Heart left ventricle (tissue), 16 donors: Measurements from ENCODE around the gene SHROOM1. TPM values are rescaled to one million over a fixed set of nuclear protein-coding genes. Genes with fewer than 3 reads are reported as not detected.
A peak's percentile ranks its signal among the peaks of the same experiment; 100 is the strongest.

ENCODE experiments used
- ATAC-seq, 4 donors: fragments of 200-7000 bp; cut with Tn5 transposase; one replicate each; pipeline ENCODE4 v1.9.1; 2020 to 2022; ENCODE audit warnings: moderate library complexity in 4 of 4, mild to moderate bottlenecking in 3 of 4, moderate number of reproducible peaks in 1 of 4
- DNase-seq, 5 donors: peaks; one replicate each; pipeline ENCODE4 v3.0.0-alpha.2; 2020
- H3K27ac ChIP-seq, 12 donors: fragments of 200-600 bp; sonication (generic) in 4 of 12; one replicate each; pipeline versions ENCODE4 v1.5.0 to v1.8.0; 2016 to 2022; ENCODE audit warnings: mild to moderate bottlenecking in 2 of 12
- H3K27me3 ChIP-seq, 9 donors: fragments of 200-600 bp; sonication (generic) in 2 of 9; one replicate each; pipeline versions ENCODE4 v1.5.1 to v1.8.0; 2016 to 2022; ENCODE audit warnings: mild to moderate bottlenecking in 3 of 9
- H3K36me3 ChIP-seq, 9 donors: fragments of 200-600 bp; sonication (generic) in 2 of 9; one replicate each; pipeline versions ENCODE4 v1.5.0 to v1.8.0; 2018 to 2022; ENCODE audit warnings: mild to moderate bottlenecking in 2 of 9
- H3K4me1 ChIP-seq, 12 donors: fragments of 200-600 bp; sonication (generic) in 4 of 12; one replicate each; pipeline versions ENCODE4 v1.5.0 to v1.8.0; 2016 to 2022; ENCODE audit warnings: mild to moderate bottlenecking in 3 of 12
- H3K4me3 ChIP-seq, 12 donors: fragments of 200-600 bp; sonication (generic) in 4 of 12; one replicate each; pipeline versions ENCODE4 v1.5.0 to v1.8.0; 2017 to 2022; ENCODE audit warnings: mild to moderate bottlenecking in 9 of 12, moderate library complexity in 4 of 12
- H3K9me3 ChIP-seq, 12 donors: fragments of 200-600 bp; sonication (generic) in 4 of 12; one replicate each; pipeline versions ENCODE4 v1.5.0 to v1.8.0; 2016 to 2022; ENCODE audit warnings: mild to moderate bottlenecking in 1 of 12
- POLR2A ChIP-seq, 2 donors: fragments of 450-650 bp; IDR thresholded peaks; one replicate each; pipeline ENCODE4 v1.6.1; 2017; ENCODE audit warnings: antibody characterized with exemption in 2 of 2, mild to moderate bottlenecking in 2 of 2, moderate library complexity in 2 of 2
- WGBS, 4 donors: extraction: QIAGEN DNeasy Blood & Tissue Kit in 2 of 4; methylation state at CpG; one replicate each; pipeline versions ENCODE4 v1.1.5 to v1.1.7; 2013 to 2018; 5-methylcytosine and 5-hydroxymethylcytosine counted together
- intact Hi-C, 10 donors: fragments of 100-400 bp; cut with DNase I; formaldehyde crosslinking; loops; one replicate each; pipeline versions ENCODE4 v1.11.1 to v1.14.2; 2022
- polyA plus RNA-seq, 2 donors: library from polyadenylated mRNA; stranded (reverse); fragments of 200-250 nt; gene quantifications; one replicate each; pipeline ENCODE4 v1.2.3, GENCODE V29; 2013
- total RNA-seq, 9 donors: library from RNA; depleted of rRNA in 2 of 9; stranded (reverse); fragments of >200 nt in 2 of 9; fragmentation: NEBNext Ultra II Directional in 3 of 9; extraction: Animal tissue kit (Norgen Biotek cat#: 25700) in 3 of 9; gene quantifications; one replicate each; pipeline versions ENCODE4 v1.1.0 to v1.2.4, GENCODE V29; 2016 to 2023
- TF ChIP-seq, protein P1 (sequence below), 12 donors: fragments of 200-600 bp; sonication (generic) in 4 of 12; IDR thresholded peaks; one replicate each; pipeline versions ENCODE4 v1.5.0 to v1.8.0; 2018 to 2022; ENCODE audit warnings: antibody characterized with exemption in 12 of 12, mild to moderate bottlenecking in 5 of 12
- donor health status: ischemic (EF 13 %, LVEDD 7.1; RV severe dilation, severe dysfunction).
- donor health status: healthy with polysubstance abuse.
- donor health status: DM: no; HTN: yes; CAD: no.
- donor health status: DM: no; HTN: no; CAD: no.
- donor health status: ischemic (EF 25% LVEDD 6.9; RV normal size, moderate dysfunction).
- donor health status: ischemic (EF 25% LVEDD 5.7; RV mildly dilated, moderate dysfunction).
- donor health status: healthy.
- donor health status: DM: yes; HTN: yes; CAD: no.
- donor health status: ischemic (EF 35%, LVEDD 5.7; RV mildly dilated, moderate dysfunction).
- donor health status: nonischemic (EF 11% LVEDD 7.7; RV severe dilation, severe dysfunction).
- donor health status: DM: yes; HTN: yes; CAD: no.
- donor health status: PGD.
- donor health status: ischemic (EF 29% LVEDD 5.4; RV normal size, mild dysfunction).
- donor health status: nonischemic (EF 23%, LVEDD 6.1; RV moderate dilation, normal function).

The SHROOM1 gene
- total and polyA plus RNA-seq, 11 donors: 2.0 to 6.8 (median 4.7) TPM

GRCh38 chr5:132823481-132824050 is 6.9 kb downstream of the SHROOM1 start:
- 89 to 91% (median 90%) methylated on average over 6 to 7 of the region's 7 CpGs for WGBS, 4 donors
- peak in 2 of 4 donors; percentile 6 to 27 for ATAC-seq
- TF ChIP-seq POLR2A (IDR thresholded peaks at IDR 0.05): no peak
- TF ChIP-seq, protein P1, sequence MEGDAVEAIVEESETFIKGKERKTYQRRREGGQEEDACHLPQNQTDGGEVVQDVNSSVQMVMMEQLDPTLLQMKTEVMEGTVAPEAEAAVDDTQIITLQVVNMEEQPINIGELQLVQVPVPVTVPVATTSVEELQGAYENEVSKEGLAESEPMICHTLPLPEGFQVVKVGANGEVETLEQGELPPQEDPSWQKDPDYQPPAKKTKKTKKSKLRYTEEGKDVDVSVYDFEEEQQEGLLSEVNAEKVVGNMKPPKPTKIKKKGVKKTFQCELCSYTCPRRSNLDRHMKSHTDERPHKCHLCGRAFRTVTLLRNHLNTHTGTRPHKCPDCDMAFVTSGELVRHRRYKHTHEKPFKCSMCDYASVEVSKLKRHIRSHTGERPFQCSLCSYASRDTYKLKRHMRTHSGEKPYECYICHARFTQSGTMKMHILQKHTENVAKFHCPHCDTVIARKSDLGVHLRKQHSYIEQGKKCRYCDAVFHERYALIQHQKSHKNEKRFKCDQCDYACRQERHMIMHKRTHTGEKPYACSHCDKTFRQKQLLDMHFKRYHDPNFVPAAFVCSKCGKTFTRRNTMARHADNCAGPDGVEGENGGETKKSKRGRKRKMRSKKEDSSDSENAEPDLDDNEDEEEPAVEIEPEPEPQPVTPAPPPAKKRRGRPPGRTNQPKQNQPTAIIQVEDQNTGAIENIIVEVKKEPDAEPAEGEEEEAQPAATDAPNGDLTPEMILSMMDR (IDR thresholded peaks at IDR 0.05): no peak
- intact Hi-C loops: loop anchor here in 9 of 10 donors (5.0 to 10.0 kb wide), 8 partner anchors 66 to 441 kb away; no protein-coding TSS in a partner anchor
- Histone ChIP-seq H3K27ac (peak overlapping the region in 1 of 12 donors; percentile 23), H3K36me3 (peaks cover 0 to 12% (median 3%) of the 10 kb centered on the region in 9 donors), H3K4me3 (peak overlapping the region in 8 of 12 donors; percentile 16 to 47 (median 38)), H3K4me1 (peaks cover 0 to 25% (median 10%) of the 10 kb centered on the region in 12 donors), H3K27me3 (peaks cover 0 to 51% (median 0%) of the 10 kb centered on the region in 9 donors), H3K9me3 (no peaks in the 10 kb centered on the region)
- no peak for DNase-seq

- intact Hi-C loops: loop anchor here in 9 of 10 donors (5.0 to 10.0 kb wide), 8 partner anchors 66 to 441 kb away; no protein-coding TSS in a partner anchor
- Histone ChIP-seq H3K9me3 (no peaks in the 10 kb centered on the region), H3K4me1 (peaks cover 0 to 25% (median 10%) of the 10 kb centered on the region in 12 donors), H3K4me3 (peak overlapping the region in 10 of 12 donors; percentile 16 to 47 (median 32)), H3K27me3 (peaks cover 0 to 51% (median 0%) of the 10 kb centered on the region in 9 donors), H3K36me3 (peaks cover 0 to 12% (median 3%) of the 10 kb centered on the region in 9 donors), H3K27ac (peak overlapping the region in 1 of 12 donors; percentile 23)
- WGBS, 4 donors: 31 to 62% (median 49%) methylated on average over 32 to 68 of the region's 68 CpGs
- peak in 3 of 4 donors; percentile 8 to 35 (median 30) for ATAC-seq
- peak in 1 of 5 donors; percentile 47 for DNase-seq
- TF ChIP-seq, protein P1 (IDR thresholded peaks at IDR 0.05): peak in 2 of 12 donors; percentile 2 to 19
- no peak for TF ChIP-seq POLR2A (IDR thresholded peaks at IDR 0.05)
Measured at GRCh38 chr5:132822650-132823480, 7.6 kb downstream of the SHROOM1 start.

- Histone ChIP-seq H3K4me1 (peaks cover 0 to 25% (median 9%) of the 10 kb centered on the region in 12 donors), H3K27me3 (peaks cover 0 to 46% (median 0%) of the 10 kb centered on the region in 9 donors), H3K4me3 (no peak overlapping the region), H3K36me3 (peaks cover 0 to 12% (median 3%) of the 10 kb centered on the region in 9 donors), H3K9me3 (no peaks in the 10 kb centered on the region), H3K27ac (no peak overlapping the region)
- no peak for TF ChIP-seq POLR2A (IDR thresholded peaks at IDR 0.05)
- TF ChIP-seq, protein P1 (IDR thresholded peaks at IDR 0.05): no peak
- peak in 1 of 4 donors; percentile 7 for ATAC-seq
- 71 to 100% (median 87%) methylated on average over 1 of the region's 1 CpG for WGBS, 4 donors
- DNase-seq: peak in 1 of 5 donors; percentile 30
- intact Hi-C loops: loop anchor here (2.0 to 10.0 kb wide), 11 partner anchors 64 to 439 kb away; no protein-coding TSS in a partner anchor
Measured at GRCh38 chr5:132821791-132822190, 8.7 kb downstream of the SHROOM1 start.
